Naive B cell (primary cell): ENCODE data around the gene ATP2B3. TPM values are rescaled to one million over a fixed set of nuclear protein-coding genes. Genes with fewer than 3 reads are reported as not detected.

Experiments
- ATAC-seq, 2 donors: fragments of 150-1000 bp; cut with Tn5 transposase; 2 replicates each; pipeline ENCODE4 v1.10.0; 2021; ENCODE audit warnings: low read depth in 2 of 2, mild to moderate bottlenecking in 2 of 2, moderate library complexity in 2 of 2
- DNase-seq: peaks from one replicate; pipeline ENCODE4 v3.0.0; 2022
- H3K27ac Mint-ChIP-seq, 6 donors: one replicate each; pipeline ENCODE4 v1.8.0; 2020 to 2022; ENCODE audit warnings: mild to moderate bottlenecking in 6 of 6, mixed read lengths in 6 of 6, moderate library complexity in 5 of 6, inconsistent platforms in 2 of 6
- H3K27me3 Mint-ChIP-seq, 3 donors: one replicate each; pipeline ENCODE4 v1.8.0; 2021 to 2022; ENCODE audit warnings: mixed read lengths in 3 of 3, mild to moderate bottlenecking in 1 of 3
- H3K36me3 Mint-ChIP-seq, 2 donors: one replicate each; pipeline ENCODE4 v1.8.0; 2020 to 2022; ENCODE audit warnings: mixed read lengths in 2 of 2, inconsistent platforms in 1 of 2, mild to moderate bottlenecking in 1 of 2
- H3K4me1 Mint-ChIP-seq, 3 donors: one replicate each; pipeline ENCODE4 v1.8.0; 2020 to 2022; ENCODE audit warnings: mixed read lengths in 3 of 3, inconsistent platforms in 1 of 3, mild to moderate bottlenecking in 1 of 3, moderate library complexity in 1 of 3
- H3K4me3 Mint-ChIP-seq, 8 donors: one replicate each; pipeline ENCODE4 v1.8.0; 2020 to 2022; ENCODE audit warnings: mild to moderate bottlenecking in 8 of 8, mixed read lengths in 8 of 8, moderate library complexity in 8 of 8, inconsistent platforms in 2 of 8
- H3K9me3 Mint-ChIP-seq, 7 donors: one replicate each; pipeline ENCODE4 v1.8.0; 2020 to 2022; ENCODE audit warnings: mixed read lengths in 7 of 7, mild to moderate bottlenecking in 5 of 7, inconsistent platforms in 2 of 7, moderate library complexity in 1 of 7
- polyA plus RNA-seq, 6 donors: library from polyadenylated mRNA; unstranded; fragments of 300-500 nt; fragmentation: Illumina TruSeq; gene quantifications; one replicate each; pipeline ENCODE4 v1.2.3, GENCODE V29; 2021; ENCODE audit warnings: low read depth in 6 of 6

The ATP2B3 gene
- polyA plus RNA-seq, 6 donors from 2014 or later: 0.05 TPM; not detected in 5

- H3K9me3 Mint-ChIP-seq: peaks cover 0 to 2% (median 0%) of the 10 kb centered on the region in 7 donors
- ATAC-seq (no peak), DNase-seq (no peak)
- no peaks in the 10 kb centered on the region for H3K4me1 Mint-ChIP-seq
- H3K27ac Mint-ChIP-seq: no peak overlapping the region
- no peaks in the 10 kb centered on the region for H3K36me3 Mint-ChIP-seq
- no peak overlapping the region for H3K4me3 Mint-ChIP-seq
- H3K27me3 Mint-ChIP-seq: peaks cover 12 to 17% (median 14%) of the 10 kb centered on the region in 3 donors
Observed at GRCh38 chrX:153622661-153623309, 105.3 kb downstream of the ATP2B3 start.

- no peak overlapping the region for H3K4me3 Mint-ChIP-seq
- no peak overlapping the region for H3K27ac Mint-ChIP-seq
- ATAC-seq (no peak), DNase-seq (no peak)
- H3K4me1 Mint-ChIP-seq: no peaks in the 10 kb centered on the region
- no peaks in the 10 kb centered on the region for H3K36me3 Mint-ChIP-seq
- H3K9me3 Mint-ChIP-seq: peaks cover 0 to 2% (median 0%) of the 10 kb centered on the region in 7 donors
- peaks cover 8 to 17% (median 14%) of the 10 kb centered on the region in 3 donors for H3K27me3 Mint-ChIP-seq
Observed at GRCh38 chrX:153623310-153624029, 106.0 kb downstream of the ATP2B3 start.

DNA sequence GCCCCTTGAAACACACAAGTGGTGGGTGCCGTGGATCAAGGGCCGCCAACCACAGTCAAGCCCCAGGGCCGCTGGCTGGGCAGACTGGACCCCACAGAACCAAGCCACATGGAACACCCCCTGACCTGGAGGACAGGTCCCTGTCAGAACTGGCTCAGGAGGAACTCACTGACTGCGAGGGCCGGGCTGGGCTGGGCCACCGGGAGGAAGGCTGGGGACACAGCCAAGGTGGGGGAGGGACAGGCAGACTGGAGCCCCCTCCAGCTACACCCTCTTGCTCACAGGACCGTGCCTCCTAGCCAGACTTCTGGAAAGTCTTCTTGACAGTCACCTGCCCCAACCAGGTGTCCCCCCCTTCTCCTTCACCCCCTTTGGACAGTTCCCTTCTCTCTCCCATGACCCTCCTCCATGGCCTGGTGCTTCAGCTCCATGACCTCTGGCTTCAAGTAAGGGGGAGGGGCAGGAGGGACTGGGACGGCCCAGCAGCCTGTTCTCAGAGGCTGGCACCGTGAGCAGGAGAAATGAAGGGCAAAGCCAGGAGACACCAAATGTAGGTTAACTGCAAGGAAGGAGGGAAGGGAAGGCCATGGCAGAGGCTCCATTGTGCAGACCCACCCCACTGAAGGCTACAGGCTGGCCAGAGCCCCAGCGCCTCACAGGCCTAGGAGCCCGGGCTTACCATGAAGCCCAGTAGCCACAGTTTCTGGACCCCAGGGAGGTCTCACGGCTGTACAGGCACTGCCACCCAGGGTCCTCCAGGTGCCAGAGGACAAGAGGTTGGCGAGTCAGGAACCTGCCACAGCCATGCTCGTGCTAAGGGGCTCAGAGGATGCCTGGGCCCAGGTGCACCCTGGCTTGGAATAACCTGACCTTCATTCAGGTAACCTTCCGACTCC is 107.0 kb downstream of the ATP2B3 start:
- H3K4me3 Mint-ChIP-seq: no peak overlapping the region

DNA sequence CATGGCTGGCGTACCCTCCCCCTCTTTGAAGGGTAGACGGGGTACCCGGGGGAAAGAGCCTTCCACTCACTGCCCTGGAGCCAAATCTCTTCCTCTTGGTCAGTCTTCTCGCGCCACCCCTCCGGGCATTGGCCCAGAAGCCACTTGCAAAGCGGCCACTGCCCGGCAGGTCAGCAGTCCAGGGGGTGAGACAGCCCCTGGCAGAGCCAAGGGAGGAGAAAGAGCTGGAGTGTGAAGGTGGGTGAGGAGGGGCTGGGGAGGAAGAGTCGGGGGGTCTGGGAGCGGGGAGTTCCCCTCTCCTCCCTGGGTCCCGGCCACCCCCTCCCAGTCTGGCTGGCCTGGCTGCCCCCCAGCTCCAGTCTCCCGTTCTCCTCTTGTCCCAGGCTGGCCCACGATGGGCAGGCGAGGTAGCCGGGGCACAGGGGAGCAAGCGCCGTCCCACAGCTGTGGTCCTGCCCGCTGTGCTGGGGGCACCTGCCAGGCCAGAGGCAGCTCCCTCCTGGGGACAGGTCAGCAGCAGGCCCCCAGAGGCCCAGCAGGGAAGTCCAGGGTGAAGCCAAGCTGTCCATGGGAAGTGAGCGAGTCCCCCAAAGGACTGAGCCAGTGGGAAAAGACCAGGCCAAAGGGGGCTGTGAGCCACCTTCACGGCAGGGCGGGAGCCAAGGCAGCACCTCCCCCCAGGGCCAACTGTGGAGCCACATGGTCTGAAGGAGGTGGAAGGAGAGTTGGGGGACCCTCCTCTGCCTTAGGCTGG is 108.0 kb downstream of the ATP2B3 start:
- Mint-ChIP-seq H3K9me3 (peaks cover 0 to 3% (median 0%) of the 10 kb centered on the region in 7 donors), H3K4me1 (no peaks in the 10 kb centered on the region), H3K27ac (no peak overlapping the region), H3K4me3 (no peak overlapping the region), H3K36me3 (no peaks in the 10 kb centered on the region), H3K27me3 (peaks cover 8 to 22% (median 21%) of the 10 kb centered on the region in 3 donors)
- ATAC-seq: no peak
- no peak for DNase-seq

More for the DNA sequence above, 107.0 kb downstream of the ATP2B3 start:
- DNase-seq (no peak), ATAC-seq (no peak)
- H3K4me1 Mint-ChIP-seq: no peaks in the 10 kb centered on the region
- H3K27ac Mint-ChIP-seq: no peak overlapping the region
- no peaks in the 10 kb centered on the region for H3K36me3 Mint-ChIP-seq
- peaks cover 0 to 2% (median 0%) of the 10 kb centered on the region in 7 donors for H3K9me3 Mint-ChIP-seq
- H3K27me3 Mint-ChIP-seq: peaks cover 8 to 17% (median 14%) of the 10 kb centered on the region in 3 donors

- Mint-ChIP-seq H3K36me3 (peaks cover 0 to 5% of the 10 kb centered on the region in 2 donors), H3K27me3 (peaks cover 11 to 22% (median 21%) of the 10 kb centered on the region in 3 donors), H3K4me3 (no peak overlapping the region), H3K9me3 (peaks cover 0 to 10% (median 2%) of the 10 kb centered on the region in 7 donors), H3K4me1 (no peaks in the 10 kb centered on the region), H3K27ac (no peak overlapping the region)
- DNase-seq (no peak), ATAC-seq (no peak)
Observed at GRCh38 chrX:153626025-153626633, 108.7 kb downstream of the ATP2B3 start.

DNA sequence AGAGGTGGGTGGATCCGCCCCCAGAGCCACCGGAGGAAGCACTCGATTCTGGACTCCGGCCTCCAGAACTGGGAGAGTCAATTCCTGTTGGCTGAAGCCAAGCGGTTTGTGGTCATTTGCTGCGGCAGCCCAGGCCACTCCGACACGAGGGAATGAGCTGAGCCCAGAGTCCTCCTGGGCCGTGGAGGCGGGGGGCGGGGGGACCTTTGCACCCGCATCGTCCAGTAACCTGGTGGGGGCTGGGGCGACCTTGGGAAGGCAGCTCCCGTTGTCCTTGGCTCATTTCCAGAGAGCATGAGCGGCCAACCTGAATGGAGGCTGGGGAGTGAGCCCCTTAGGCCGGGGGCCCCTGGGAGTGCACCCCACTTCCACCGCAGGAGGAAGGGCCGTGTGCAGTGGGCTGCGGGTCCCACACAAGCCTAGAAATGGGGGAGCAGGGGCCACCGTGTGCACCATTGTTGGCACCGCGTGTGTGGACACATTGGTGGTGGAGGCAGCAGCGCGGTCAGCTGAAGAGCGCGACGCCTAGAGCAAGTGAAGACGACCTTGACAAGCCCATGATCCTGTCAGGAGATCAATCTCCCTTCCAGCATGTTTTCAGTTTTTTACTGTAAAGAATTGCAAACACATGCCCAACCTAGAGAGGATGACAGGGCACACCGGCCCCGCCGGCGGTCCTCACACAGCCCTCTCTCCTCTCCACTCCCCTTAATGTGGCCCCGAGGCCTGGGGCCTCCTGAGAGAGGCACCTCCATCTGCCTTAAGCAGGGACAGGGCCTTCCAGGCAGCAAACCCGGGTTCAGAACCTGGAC is 109.6 kb downstream of the ATP2B3 start:
- no peaks in the 10 kb centered on the region for H3K4me1 Mint-ChIP-seq
- peaks cover 0 to 8% of the 10 kb centered on the region in 2 donors for H3K36me3 Mint-ChIP-seq
- H3K27ac Mint-ChIP-seq: no peak overlapping the region
- DNase-seq (no peak), ATAC-seq (no peak)
- H3K4me3 Mint-ChIP-seq: no peak overlapping the region
- peaks cover 13 to 18% (median 17%) of the 10 kb centered on the region in 3 donors for H3K27me3 Mint-ChIP-seq
- peaks cover 0 to 18% (median 4%) of the 10 kb centered on the region in 7 donors for H3K9me3 Mint-ChIP-seq

DNA sequence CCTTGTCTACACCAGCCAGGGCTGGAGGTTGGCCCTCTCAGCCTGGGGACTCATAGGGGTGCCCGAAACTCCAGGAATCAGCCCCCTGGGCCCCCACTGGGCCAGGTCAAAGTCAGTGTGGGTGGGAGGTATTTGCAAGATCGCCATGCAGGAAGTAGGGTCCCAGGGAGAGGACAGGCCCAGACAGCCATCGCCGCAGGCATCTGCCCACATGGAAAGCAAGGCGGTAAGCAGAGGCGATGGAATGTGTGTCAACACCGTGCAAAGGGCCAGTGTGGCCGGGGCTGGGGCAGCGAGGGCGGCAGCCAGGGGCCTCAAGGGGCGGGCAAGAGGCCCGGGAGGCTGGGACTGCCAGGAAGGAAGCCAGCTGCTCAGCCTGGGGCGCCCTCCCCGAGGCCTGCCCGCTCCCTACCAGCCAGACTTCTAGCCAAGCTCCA is 110.3 kb downstream of the ATP2B3 start:
- H3K9me3 Mint-ChIP-seq: peaks cover 0 to 19% (median 4%) of the 10 kb centered on the region in 7 donors
- H3K27ac Mint-ChIP-seq: no peak overlapping the region
- no peaks in the 10 kb centered on the region for H3K4me1 Mint-ChIP-seq
- DNase-seq (no peak), ATAC-seq (no peak)
- H3K27me3 Mint-ChIP-seq: peaks cover 7 to 14% (median 13%) of the 10 kb centered on the region in 3 donors
- peaks cover 0 to 8% of the 10 kb centered on the region in 2 donors for H3K36me3 Mint-ChIP-seq
- no peak overlapping the region for H3K4me3 Mint-ChIP-seq

DNA sequence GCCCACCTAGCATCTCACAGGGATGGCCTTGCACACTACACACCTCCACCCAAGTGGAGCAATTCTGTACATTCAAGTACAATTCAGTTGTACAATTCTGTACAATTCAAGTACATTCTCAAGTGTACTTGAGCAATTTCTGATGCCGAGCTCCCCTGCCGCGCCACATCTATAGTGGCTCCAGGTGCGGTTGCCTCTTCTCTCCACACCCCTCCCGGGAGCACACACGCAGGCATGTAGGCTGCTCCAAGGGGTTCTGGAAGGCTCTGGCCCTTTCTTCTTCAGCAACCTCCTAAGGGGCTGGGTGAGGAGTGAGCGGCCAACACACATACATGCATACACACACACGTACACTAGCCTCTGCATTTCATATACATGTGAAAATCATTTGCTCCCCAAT is 110.7 kb downstream of the ATP2B3 start:
- peaks cover 0 to 19% (median 4%) of the 10 kb centered on the region in 7 donors for H3K9me3 Mint-ChIP-seq
- peaks cover 0 to 8% of the 10 kb centered on the region in 2 donors for H3K36me3 Mint-ChIP-seq
- DNase-seq (no peak), ATAC-seq (no peak)
- H3K4me3 Mint-ChIP-seq: no peak overlapping the region
- H3K27ac Mint-ChIP-seq: no peak overlapping the region
- peaks cover 5 to 13% (median 13%) of the 10 kb centered on the region in 3 donors for H3K27me3 Mint-ChIP-seq
- H3K4me1 Mint-ChIP-seq: no peaks in the 10 kb centered on the region

- no peak for ATAC-seq
- no peak for DNase-seq
- Mint-ChIP-seq H3K36me3 (peaks cover 0 to 8% of the 10 kb centered on the region in 2 donors), H3K9me3 (peaks cover 0 to 19% (median 4%) of the 10 kb centered on the region in 7 donors), H3K4me1 (no peaks in the 10 kb centered on the region), H3K4me3 (no peak overlapping the region), H3K27ac (no peak overlapping the region), H3K27me3 (peaks cover 5 to 9% (median 8%) of the 10 kb centered on the region in 3 donors)
Observed at GRCh38 chrX:153628665-153629064, 111.2 kb downstream of the ATP2B3 start.

DNA sequence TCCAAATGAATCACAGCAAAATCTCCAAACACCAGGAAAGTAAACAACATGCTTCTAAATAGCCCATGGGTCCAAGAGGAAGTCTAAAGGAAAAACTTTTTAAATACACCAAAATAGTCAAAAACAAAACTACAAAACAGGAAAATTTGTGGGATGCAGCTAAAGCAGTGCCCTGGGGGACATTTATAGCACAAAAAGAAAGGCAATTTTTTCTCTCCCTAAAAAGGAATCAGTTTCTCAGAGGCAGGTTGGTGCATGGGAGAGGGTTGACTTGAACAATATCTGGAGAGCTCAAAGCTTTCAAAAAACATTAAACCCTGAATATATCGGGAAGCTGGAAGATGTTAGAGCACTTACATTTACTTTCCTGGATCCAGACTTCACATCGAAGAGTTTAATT is 113.9 kb downstream of the ATP2B3 start:
- H3K9me3 Mint-ChIP-seq: peaks cover 0 to 19% (median 4%) of the 10 kb centered on the region in 7 donors
- DNase-seq: no peak
- H3K4me3 Mint-ChIP-seq: no peak overlapping the region
- peaks cover 0 to 8% of the 10 kb centered on the region in 2 donors for H3K36me3 Mint-ChIP-seq
- no peak for ATAC-seq
- peaks cover 0 to 3% (median 3%) of the 10 kb centered on the region in 3 donors for H3K4me1 Mint-ChIP-seq
- peaks cover 5 to 18% (median 15%) of the 10 kb centered on the region in 3 donors for H3K27me3 Mint-ChIP-seq
- H3K27ac Mint-ChIP-seq: peak overlapping the region in 1 of 6 donors; percentile 12

DNA sequence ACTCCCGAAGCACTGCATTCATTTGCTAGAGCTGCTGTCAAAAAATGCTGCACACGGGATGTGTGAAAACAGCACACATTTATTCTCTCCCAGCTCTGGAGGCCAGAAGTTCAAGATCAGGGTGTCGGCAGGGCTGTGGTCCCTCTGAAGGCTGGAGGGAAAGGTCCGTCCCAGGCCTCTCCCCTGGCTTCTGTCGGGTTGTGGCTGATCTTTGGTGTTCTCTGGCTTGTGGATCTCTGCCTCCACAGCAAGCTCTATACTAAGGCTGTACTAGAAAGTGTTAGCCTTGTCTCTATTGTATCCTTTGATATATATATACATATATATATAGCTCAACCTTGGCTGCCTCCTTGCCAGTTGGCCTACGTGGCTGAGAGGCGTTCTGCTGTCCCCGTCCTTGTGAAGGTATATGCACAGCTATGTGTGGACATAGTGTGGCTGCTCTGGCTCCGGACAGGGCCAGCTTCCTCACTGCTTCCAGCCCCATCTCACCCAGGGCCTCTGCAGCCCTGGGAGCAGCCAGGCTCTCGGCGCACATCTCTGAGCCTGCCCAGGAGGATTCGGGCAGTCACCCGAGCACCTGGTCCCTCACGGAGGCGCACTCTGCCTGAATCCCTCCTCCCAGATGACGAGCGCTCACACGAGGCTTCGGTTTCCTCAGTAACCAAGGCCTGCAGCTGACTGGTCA is 114.6 kb downstream of the ATP2B3 start:
- ATAC-seq: no peak
- Mint-ChIP-seq H3K36me3 (peaks cover 0 to 8% of the 10 kb centered on the region in 2 donors), H3K9me3 (peaks cover 0 to 19% (median 4%) of the 10 kb centered on the region in 7 donors), H3K4me3 (no peak overlapping the region), H3K27me3 (peaks cover 5 to 18% (median 15%) of the 10 kb centered on the region in 3 donors), H3K27ac (no peak overlapping the region), H3K4me1 (peaks cover 0 to 3% (median 3%) of the 10 kb centered on the region in 3 donors)
- DNase-seq: no peak
